D721Med (cell line): Measurements from ENCODE around the gene CREBL2.

Experiments
- DNase-seq: peaks from one replicate; pipeline ENCODE4 v3.0.0; 2011; ENCODE audit warnings: low spot score; ENCODE audit not compliant: insufficient read length
- FAIRE-seq: peaks from 2 replicates; lab custom pipeline; 2011; peaks lifted over from hg19 to GRCh38; lab: Jason Lieb, UNC
- TF ChIP-seq, protein P1 (sequence below): IDR thresholded peaks from 2 replicates; pipeline ENCODE4 v1.5.1; 2012; ENCODE audit warnings: mild to moderate bottlenecking, control low read depth; ENCODE audit not compliant: insufficient read depth; ENCODE audit errors: missing control alignments

Gene CREBL2

DNA sequence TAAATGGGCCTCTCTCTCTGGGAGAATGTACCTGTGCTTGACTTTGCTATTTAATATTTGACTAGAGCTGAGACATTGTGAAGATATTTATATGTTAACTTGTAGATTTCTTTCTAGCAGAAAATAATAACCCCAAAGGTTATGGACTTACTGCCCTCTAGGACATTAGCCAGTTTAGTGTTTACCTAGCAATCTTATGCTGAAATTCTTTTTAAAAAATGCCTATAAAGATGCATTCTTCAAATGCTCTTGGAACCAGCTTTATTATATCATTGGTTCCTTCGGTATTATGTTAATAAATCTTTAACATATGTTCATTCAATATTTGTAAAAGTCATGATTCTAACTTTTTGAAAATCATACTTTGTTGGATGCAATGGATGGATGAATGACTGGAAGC lies 56.3 kb downstream of the CREBL2 start:
- no peak for DNase-seq
- no peak for FAIRE-seq
- TF ChIP-seq, protein P1, sequence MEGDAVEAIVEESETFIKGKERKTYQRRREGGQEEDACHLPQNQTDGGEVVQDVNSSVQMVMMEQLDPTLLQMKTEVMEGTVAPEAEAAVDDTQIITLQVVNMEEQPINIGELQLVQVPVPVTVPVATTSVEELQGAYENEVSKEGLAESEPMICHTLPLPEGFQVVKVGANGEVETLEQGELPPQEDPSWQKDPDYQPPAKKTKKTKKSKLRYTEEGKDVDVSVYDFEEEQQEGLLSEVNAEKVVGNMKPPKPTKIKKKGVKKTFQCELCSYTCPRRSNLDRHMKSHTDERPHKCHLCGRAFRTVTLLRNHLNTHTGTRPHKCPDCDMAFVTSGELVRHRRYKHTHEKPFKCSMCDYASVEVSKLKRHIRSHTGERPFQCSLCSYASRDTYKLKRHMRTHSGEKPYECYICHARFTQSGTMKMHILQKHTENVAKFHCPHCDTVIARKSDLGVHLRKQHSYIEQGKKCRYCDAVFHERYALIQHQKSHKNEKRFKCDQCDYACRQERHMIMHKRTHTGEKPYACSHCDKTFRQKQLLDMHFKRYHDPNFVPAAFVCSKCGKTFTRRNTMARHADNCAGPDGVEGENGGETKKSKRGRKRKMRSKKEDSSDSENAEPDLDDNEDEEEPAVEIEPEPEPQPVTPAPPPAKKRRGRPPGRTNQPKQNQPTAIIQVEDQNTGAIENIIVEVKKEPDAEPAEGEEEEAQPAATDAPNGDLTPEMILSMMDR = no peak

DNA sequence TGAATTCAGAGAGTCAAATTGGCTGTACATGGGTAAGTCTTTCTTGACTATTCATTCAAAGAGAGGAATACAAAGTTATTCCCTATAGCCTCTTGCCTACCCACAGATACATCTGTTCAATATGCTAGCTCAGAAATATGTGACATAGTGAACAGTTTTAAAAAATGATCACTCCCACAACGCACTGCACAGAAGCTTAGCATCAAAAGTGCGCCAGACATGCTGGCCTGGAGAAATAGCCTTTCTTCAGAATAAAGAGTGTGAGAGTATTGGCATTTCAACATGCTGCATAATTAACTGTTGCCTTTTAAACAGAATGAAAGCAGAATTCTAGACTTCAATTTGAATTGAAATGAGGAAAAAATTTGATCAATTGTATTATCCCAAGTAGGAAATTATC lies 57.3 kb downstream of the CREBL2 start:
- FAIRE-seq (no peak), DNase-seq (no peak)
- TF ChIP-seq, protein P1 = no peak

DNA sequence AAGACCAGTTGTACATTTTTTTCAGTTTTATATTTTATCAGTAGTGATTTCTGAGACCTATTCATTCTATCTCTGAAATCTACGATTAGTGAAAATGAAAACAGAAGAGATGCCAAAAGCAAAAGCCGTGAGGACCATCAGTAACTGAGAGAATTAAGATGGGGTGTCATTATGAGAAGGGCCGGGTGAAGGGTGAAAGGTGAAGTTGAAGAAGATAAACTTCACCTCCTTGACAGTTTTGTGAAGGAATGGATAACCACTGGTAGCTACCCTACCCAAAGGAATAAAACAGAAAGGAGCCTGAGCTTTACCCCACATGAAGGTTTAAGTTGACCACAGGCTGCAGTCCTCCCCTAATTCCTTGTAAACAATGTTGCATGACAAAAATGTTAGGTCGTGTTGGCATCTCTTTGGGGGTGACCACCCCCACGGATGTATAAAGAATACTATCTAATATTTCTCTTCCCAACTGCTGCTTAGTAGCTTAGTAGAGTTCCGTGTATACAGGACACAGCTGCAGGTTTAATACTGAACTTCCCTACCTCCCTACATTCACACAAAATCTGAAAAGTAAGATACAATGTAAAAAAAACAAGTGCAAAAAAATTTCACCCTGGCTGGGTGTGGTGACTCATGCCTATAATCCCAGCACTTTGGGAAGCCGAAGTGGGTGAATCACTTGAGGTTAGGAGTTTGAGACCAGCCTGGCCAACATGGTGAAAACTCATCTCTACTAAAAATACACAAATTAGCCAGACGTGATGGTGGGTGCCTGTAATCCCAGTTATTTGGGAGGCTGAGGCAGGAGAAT lies 60.4 kb downstream of the CREBL2 start:
- TF ChIP-seq, protein P1 = no peak
- DNase-seq (no peak), FAIRE-seq (no peak)

DNA sequence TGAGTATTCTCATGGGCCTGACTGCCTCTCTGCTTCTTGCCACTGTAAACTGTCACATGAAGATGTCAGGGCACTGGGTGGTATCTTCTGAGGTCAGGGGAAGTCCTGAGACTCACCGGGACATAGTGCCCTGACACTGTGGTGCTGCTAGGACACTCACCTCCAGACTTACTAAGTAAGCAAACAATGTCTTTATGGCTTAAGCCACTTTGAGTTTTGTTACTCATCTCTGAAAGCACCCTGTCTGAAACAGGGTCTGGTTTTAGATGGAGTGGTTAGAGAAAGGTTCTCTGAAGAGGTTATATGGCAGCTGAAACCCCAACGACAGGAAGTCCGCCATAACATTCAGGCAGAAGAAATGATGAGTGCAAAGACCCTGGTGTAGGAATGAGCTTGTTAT lies 61.6 kb downstream of the CREBL2 start:
- TF ChIP-seq, protein P1 = no peak
- no peak for DNase-seq
- no peak for FAIRE-seq

DNA sequence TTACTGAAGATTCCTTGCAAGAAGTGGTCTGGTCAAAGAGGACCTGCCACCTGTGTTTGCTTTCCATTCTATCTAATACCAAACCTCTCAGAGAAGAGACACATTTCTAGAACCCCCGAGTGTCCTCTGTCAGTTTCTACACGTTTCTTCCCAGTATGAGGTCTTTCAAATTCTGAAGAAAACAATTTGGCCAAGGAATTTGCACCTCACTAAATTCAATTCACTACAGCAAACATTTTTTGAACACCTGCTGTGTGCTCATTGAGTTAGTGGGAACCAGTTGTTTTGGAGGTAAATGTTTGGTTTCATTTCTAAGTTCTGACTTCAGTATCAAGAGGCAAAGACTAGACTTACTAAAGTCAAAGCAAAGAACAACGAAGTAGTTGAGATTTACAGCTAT lies 64.9 kb downstream of the CREBL2 start:
- no peak for DNase-seq
- TF ChIP-seq, protein P1 = no peak
- no peak for FAIRE-seq

DNA sequence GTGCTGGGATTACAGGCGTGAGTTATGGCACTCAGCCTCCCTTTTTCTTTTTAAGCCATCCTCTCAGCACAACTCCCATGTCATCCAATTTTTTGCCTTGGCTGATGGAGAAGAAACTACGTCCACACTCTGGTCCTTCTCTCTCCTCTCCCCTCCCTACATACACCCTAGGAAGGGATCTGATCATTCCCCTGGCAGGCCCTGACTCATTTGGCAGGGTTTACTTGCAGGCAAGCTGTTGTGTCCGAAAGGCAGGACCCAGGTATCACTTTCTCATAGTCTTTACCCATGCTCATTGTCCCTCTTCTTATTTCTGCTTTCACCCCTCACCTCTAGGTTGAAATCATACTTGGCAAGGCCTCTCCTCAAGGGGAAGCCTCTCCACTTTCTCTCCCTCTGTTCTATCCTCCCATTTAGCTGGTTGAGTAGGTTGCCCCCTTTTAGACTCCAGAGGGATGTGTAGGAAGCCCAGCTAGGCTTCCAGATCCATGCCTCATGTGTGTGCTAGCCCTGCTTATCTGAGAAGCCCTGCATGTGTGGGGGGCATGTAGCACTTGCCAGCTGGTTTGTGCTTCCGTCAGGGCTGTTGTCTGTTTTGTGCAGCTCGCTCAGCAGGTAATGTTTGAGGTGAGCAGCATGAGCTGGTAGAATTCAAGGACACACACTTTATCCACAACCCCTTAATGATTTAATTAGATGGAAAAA lies 69.5 kb downstream of the CREBL2 start:
- TF ChIP-seq, protein P1 = no peak
- FAIRE-seq = no peak
- DNase-seq = no peak

DNA sequence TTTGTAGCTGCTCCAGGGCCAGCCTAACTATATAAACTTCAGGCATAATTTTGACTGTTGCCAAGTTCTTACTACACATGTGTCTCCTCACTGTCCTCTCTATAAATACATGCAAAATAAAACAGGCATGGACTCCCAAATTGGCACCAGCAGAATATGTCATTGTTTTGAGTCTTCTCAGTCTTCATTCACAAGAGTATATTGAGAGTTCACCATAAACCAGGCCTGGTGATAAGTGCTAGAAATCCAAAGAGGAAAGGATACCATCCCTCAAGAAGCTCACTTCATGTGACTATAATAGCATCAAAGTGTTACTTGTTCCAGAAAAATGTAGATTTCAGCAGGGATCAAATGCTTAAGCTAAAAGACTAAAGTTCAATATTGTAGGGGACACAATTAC lies 70.6 kb downstream of the CREBL2 start:
- FAIRE-seq = no peak
- no peak for DNase-seq
- TF ChIP-seq, protein P1 = no peak
